Spleen (tissue), 11 donors: ENCODE results near the gene EVC. TPM values are rescaled to one million over a fixed set of nuclear protein-coding genes. Genes with fewer than 3 reads are reported as not detected.
A peak's percentile ranks its signal among the peaks of the same experiment; 100 is the strongest.

Source experiments
- DNase-seq: peaks from one replicate; pipeline ENCODE4 v3.0.0-alpha.2; 2020
- H3K27ac ChIP-seq, 8 donors: fragments of 200-600 bp; sonication (generic) in 7 of 8; 1 replicate in 4 of 8; 2 replicates in 4 of 8; pipeline versions ENCODE4 v1.5.0 to v1.8.0; 2016 to 2021; ENCODE audit warnings: inconsistent platforms in 4 of 8, mild to moderate bottlenecking in 4 of 8, moderate library complexity in 1 of 8
- H3K27me3 ChIP-seq, 7 donors: fragments of 200-600 bp; sonication (generic) in 6 of 7; replicated peaks in 1 of 7; 1 replicate in 4 of 7; 2 replicates in 3 of 7; pipeline versions ENCODE4 v1.5.0 to v1.8.0; 2016 to 2021; ENCODE audit warnings: inconsistent platforms in 3 of 7, mild to moderate bottlenecking in 1 of 7
- H3K36me3 ChIP-seq, 6 donors: fragments of 200-600 bp; sonication (generic) in 5 of 6; 1 replicate in 4 of 6; 2 replicates in 2 of 6; pipeline versions ENCODE4 v1.5.0 to v1.8.0; 2016 to 2021; ENCODE audit warnings: inconsistent platforms in 2 of 6
- H3K4me1 ChIP-seq, 6 donors: fragments of 200-600 bp; sonication (generic) in 5 of 6; 1 replicate in 3 of 6; 2 replicates in 3 of 6; pipeline versions ENCODE4 v1.5.0 to v1.8.0; 2016 to 2021; ENCODE audit warnings: inconsistent platforms in 3 of 6
- H3K4me3 ChIP-seq, 8 donors: fragments of 200-600 bp; sonication (generic) in 7 of 8; 1 replicate in 4 of 8; 2 replicates in 4 of 8; pipeline versions ENCODE4 v1.5.0 to v1.8.0; 2016 to 2021; ENCODE audit warnings: inconsistent platforms in 4 of 8, mild to moderate bottlenecking in 4 of 8, moderate library complexity in 2 of 8
- H3K9me3 ChIP-seq, 8 donors: fragments of 200-600 bp; sonication (generic) in 7 of 8; 1 replicate in 4 of 8; 2 replicates in 4 of 8; pipeline versions ENCODE4 v1.5.0 to v1.8.0; 2016 to 2021; ENCODE audit warnings: inconsistent platforms in 4 of 8
- POLR2A ChIP-seq, 3 donors: fragments of 450-650 bp; IDR thresholded peaks; one replicate each; pipeline ENCODE4 v1.5.1; 2017; ENCODE audit warnings: antibody characterized with exemption in 3 of 3, mild to moderate bottlenecking in 1 of 3
- POLR2AphosphoS5 ChIP-seq, 3 donors: sonication (generic); formaldehyde crosslinking; IDR thresholded peaks; one replicate each; pipeline ENCODE4 v1.5.1; 2017; ENCODE audit warnings: antibody characterized with exemption in 3 of 3
- WGBS, 5 donors: extraction: QIAGEN DNeasy Blood & Tissue Kit in 3 of 5; methylation state at CpG; one replicate each; pipeline versions ENCODE4 v1.1.5 to v1.1.7; 2013 to 2018; 5-methylcytosine and 5-hydroxymethylcytosine counted together
- intact Hi-C: fragments of 100-400 bp; cut with DNase I; formaldehyde crosslinking; loops from one replicate; pipeline ENCODE4 v1.15.0; 2023; ENCODE audit warnings: low total_unique reads
- polyA plus RNA-seq, 3 donors: library from polyadenylated mRNA; stranded (reverse); fragments of 200-250 nt; gene quantifications; one replicate each; pipeline ENCODE4 v1.2.1, GENCODE V29; 2013
- total RNA-seq, 7 donors: library from RNA; depleted of rRNA in 3 of 7; stranded (reverse); fragments of >200 nt in 3 of 7; fragmentation: NEBNext Ultra II Directional in 4 of 7; extraction: Animal tissue kit (Norgen Biotek cat#: 25700) in 4 of 7; gene quantifications; one replicate each; pipeline versions ENCODE4 v1.1.0 to v1.2.1, GENCODE V29; 2016 to 2021
- TF ChIP-seq, protein P1 (sequence below), 11 experiments: fragments of 200-600 bp in 7 of 11; fragments of 450-650 bp in 4 of 11; sonication (generic) in 4 of 11; IDR thresholded peaks in 8 of 11; conservative IDR thresholded peaks in 3 of 11; 1 replicate in 7 of 11; 2 replicates in 4 of 11; pipeline versions ENCODE4 v1.4.0 to v1.8.0; 2016 to 2021; ENCODE audit warnings: antibody characterized with exemption in 11 of 11, inconsistent platforms in 4 of 11, mild to moderate bottlenecking in 1 of 11
- donor health status: healthy with polysubstance abuse.
- donor health status: DM: no; HTN: no; CAD: no; lungs with moderate emphysema.
- donor health status: DM: no; HTN: no; CAD: no.
- donor health status: Bipolar disorder and iron deficiency.
- donor health status: healthy.
- donor health status: DM: no; HTN: no; CAD: no.
- donor health status: DM: yes; HTN: yes; CAD: no.

EVC gene
- total and polyA plus RNA-seq, 10 donors, result 0.20 to 13.3 (median 6.9) TPM

DNA sequence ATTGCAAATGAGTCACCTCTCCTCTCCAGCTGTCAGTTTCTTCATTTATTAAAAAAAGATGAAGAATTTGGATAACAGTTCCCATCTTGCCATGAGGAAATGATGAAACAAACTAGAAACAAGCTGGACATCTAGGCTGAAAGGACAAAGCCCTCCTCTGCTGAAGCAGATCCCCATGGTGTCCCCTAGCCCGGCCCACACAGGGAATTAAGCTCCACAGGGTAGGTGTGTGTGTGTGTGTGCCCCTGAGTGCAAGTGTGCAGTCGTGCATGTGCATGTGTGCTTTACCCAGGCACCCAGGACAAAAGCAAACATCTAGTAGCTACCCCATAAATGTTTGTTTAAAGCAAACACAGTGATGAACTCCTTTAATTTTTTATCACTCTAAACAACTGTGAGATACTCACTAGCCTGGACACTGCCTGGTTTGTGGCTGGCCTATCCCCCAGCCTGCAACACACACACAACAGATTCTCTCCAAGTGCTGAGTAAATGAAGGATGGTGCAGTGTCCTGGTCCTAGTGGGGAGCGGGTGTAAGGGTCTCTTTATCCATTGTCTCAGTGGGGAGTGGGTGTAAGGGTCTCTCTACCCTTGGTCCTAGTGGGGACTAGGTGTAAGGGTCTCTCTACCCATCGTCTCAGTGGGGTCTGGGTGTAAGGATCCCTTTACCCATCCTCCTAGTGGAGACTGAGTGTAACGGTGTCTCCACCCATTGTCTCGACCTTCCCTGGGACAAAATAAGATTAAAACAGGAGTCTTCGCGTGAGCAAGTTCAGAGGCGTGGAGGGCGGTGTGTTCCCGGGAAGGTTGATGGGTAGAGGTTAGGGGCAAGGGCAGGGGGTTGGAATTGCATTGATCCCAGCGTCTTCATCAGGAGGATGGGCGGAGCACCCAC lies 688 bp upstream of the EVC start:
- Histone ChIP-seq H3K27me3 (peaks cover 0 to 71% (median 47%) of the 10 kb centered on the region in 7 donors), H3K9me3 (peaks cover 2 to 17% (median 12%) of the 10 kb centered on the region in 8 donors), H3K4me1 (peaks cover 0 to 29% (median 9%) of the 10 kb centered on the region in 6 donors), H3K27ac (peak overlapping the region in 5 of 8 donors; percentile 7 to 63 (median 41)), H3K4me3 (peak overlapping the region in 7 of 8 donors; percentile 5 to 68 (median 30)), H3K36me3 (no peaks in the 10 kb centered on the region)
- DNase-seq, result no peak
- WGBS, 5 donors, result 26 to 27% (median 26%) methylated on average over 13 of the region's 13 CpGs
- TF ChIP-seq, protein P1, sequence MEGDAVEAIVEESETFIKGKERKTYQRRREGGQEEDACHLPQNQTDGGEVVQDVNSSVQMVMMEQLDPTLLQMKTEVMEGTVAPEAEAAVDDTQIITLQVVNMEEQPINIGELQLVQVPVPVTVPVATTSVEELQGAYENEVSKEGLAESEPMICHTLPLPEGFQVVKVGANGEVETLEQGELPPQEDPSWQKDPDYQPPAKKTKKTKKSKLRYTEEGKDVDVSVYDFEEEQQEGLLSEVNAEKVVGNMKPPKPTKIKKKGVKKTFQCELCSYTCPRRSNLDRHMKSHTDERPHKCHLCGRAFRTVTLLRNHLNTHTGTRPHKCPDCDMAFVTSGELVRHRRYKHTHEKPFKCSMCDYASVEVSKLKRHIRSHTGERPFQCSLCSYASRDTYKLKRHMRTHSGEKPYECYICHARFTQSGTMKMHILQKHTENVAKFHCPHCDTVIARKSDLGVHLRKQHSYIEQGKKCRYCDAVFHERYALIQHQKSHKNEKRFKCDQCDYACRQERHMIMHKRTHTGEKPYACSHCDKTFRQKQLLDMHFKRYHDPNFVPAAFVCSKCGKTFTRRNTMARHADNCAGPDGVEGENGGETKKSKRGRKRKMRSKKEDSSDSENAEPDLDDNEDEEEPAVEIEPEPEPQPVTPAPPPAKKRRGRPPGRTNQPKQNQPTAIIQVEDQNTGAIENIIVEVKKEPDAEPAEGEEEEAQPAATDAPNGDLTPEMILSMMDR (IDR thresholded peaks at IDR 0.05 in 8 of 11, conservative IDR thresholded peaks at IDR 0.05 in 3 of 11), result peak in 1 of 11 experiments; percentile 6
- TF ChIP-seq POLR2A (IDR thresholded peaks at IDR 0.05), result no peak
- intact Hi-C loops, result no loop called here

DNA sequence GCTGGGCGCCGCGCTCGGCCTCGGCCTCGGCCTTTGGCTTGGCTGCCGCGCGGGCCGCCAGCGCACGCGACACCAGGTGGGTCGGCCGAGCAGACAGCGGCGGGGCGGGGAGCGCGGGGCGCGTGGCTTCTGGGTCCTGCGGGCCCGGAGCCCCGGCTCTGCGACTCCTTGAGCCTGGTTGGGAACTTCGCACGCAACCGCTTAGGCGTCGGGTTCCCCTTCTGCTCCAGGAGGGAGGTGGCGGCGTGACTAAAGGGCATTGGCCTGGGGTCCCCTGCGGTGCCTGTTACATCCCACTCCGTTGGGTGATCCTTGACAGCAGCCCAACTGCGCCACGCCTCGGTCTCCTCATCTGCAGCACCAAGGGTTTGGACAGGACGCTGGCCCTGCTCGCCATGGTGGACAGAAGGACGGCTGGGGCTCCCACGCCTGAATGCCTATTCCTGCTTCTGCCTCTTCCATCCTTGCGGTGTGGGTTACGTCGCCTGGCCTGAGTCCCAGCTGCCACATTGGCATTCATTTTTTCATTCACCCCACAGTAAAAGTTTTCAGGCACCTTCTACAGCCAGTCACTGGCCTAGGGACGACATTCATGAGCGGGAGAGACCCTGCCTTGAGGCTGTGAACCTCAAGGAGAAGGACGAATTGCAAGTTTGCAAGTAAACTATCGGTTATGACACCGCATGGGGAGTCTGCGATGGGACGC lies 631 bp downstream of the EVC start:
- peaks cover 3 to 30% (median 18%) of the 10 kb centered on the region in 8 donors for H3K9me3 ChIP-seq
- H3K36me3 ChIP-seq, result no peaks in the 10 kb centered on the region
- intact Hi-C loops, result no loop called here
- peaks cover 0 to 27% (median 9%) of the 10 kb centered on the region in 6 donors for H3K4me1 ChIP-seq
- H3K27me3 ChIP-seq, result peaks cover 0 to 67% (median 47%) of the 10 kb centered on the region in 7 donors
- WGBS, 5 donors, result 22 to 53% (median 26%) methylated on average over 21 to 52 of the region's 52 CpGs
- DNase-seq, result no peak
- H3K27ac ChIP-seq, result peak overlapping the region in 2 of 8 donors; percentile 8 to 63
- H3K4me3 ChIP-seq, result peak overlapping the region in 7 of 8 donors; percentile 2 to 68 (median 30)
- TF ChIP-seq POLR2A (IDR thresholded peaks at IDR 0.05) (no peak), POLR2AphosphoS5 (IDR thresholded peaks at IDR 0.05) (no peak)
- TF ChIP-seq, protein P1 (IDR thresholded peaks at IDR 0.05 in 8 of 11, conservative IDR thresholded peaks at IDR 0.05 in 3 of 11), result no peak

DNA sequence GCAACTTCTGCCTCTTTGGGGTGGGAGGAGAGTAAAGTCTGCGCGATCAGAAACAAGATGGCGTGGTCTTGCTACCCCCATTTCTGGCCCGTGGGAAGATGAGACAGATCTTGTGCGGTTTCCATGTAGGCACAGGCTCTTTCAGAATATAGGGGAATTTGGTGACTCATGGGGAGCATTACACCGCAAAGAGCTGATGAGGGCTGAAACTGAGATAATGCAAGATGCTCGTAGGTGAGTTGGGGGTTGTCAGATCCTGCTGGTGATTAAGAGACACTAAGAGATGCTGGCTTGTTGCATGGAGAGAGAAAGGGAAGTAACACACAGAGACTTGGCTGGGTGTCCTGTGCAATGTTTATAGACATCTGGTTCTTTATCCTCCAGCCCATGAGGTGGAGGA lies 1.5 kb downstream of the EVC start:
- Histone ChIP-seq H3K9me3 (peaks cover 3 to 30% (median 18%) of the 10 kb centered on the region in 8 donors), H3K27ac (no peak overlapping the region), H3K4me1 (peaks cover 0 to 19% (median 9%) of the 10 kb centered on the region in 6 donors), H3K36me3 (no peaks in the 10 kb centered on the region), H3K27me3 (peaks cover 0 to 58% (median 39%) of the 10 kb centered on the region in 7 donors), H3K4me3 (peak overlapping the region in 1 of 8 donors; percentile 68)
- intact Hi-C loops, result no loop called here
- 74 to 94% (median 82%) methylated on average over 7 of the region's 7 CpGs for WGBS, 5 donors
- no peak for DNase-seq
- TF ChIP-seq, protein P1 (IDR thresholded peaks at IDR 0.05 in 8 of 11, conservative IDR thresholded peaks at IDR 0.05 in 3 of 11), result no peak
- TF ChIP-seq POLR2A (IDR thresholded peaks at IDR 0.05), result no peak
